Subcutaneous adipose tissue (tissue), 4 donors: ENCODE results near the gene DNMT3A. TPM values are rescaled to one million over a fixed set of nuclear protein-coding genes. Genes with fewer than 3 reads are reported as not detected.

Experiments
- CTCF ChIP-seq: fragments of 450-650 bp; IDR thresholded peaks from one replicate; pipeline ENCODE4 v1.5.1; 2016; ENCODE audit warnings: low read depth, mild to moderate bottlenecking, control low read depth, antibody characterized with exemption, moderate library complexity
- total RNA-seq, 4 donors: library from RNA; depleted of rRNA; stranded (reverse); fragments of >200 nt; gene quantifications; one replicate each; pipeline ENCODE4 v1.1.0, GENCODE V29; 2016

The DNMT3A gene
- total RNA-seq, 4 donors from 2014 or later = 8.3 to 10.7 (median 10.0) TPM

DNA sequence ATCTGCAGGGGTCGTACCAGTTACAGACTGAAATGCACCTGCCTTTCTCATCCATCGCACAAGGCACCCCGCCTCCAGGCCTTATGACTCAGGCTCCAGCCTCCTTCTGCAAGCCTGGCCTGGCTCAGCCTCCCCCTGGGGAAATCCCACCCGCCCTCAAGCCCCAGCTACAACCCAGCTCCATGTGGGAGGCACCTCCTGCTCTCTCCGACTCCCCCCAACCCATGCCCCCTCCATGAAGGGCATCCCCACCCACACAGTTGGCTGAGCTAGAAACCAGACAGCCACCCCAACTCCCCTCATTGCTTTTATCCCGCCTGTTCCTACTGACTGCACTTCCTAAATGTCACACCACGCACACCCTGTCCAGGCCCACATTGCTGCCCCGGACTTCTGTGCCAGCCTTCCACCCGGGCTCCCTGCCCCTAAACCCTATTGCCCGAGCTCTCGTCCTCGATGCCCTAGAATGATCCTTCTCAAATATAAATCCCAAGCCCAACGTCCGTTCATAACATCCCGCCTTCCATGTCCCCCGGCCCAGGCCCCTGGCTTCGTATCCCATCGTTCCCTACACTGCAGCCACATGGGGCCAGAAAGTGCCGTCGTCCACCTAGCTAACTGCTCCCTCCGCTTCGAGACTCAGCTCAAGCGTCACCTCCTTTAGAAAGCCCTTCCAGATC lies 9.9 kb downstream of the DNMT3A start:
- TF ChIP-seq CTCF = no peak

- TF ChIP-seq CTCF = no peak
Observed at GRCh38 chr2:25330937-25331336, 10.8 kb downstream of the DNMT3A start.

DNA sequence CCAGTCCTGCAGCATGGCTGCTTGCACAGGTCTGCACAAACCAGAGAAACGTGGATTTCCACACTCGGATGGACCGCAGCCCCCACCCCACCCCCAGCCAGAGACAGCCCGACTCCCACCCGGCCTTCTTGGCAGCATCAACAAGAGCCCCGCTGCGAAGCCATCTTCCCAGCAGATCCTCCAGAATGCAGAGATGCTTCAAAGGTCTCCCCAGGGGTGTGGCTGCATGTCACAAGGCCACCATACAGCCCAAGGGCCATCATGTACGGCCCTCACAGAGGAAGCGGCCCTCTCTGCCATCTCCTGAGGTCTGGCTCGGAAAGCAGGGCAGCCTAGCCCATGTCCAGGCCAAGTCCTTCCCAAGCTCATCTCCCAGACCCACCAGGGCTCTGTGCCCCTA lies 11.5 kb downstream of the DNMT3A start:
- TF ChIP-seq CTCF = no peak

- TF ChIP-seq CTCF = no peak
Observed at GRCh38 chr2:25328152-25329085, 13.3 kb downstream of the DNMT3A start.

- no peak for TF ChIP-seq CTCF
Observed at GRCh38 chr2:25326326-25327013, 15.3 kb downstream of the DNMT3A start.

GRCh38 chr2:25324905-25325592 lies 16.7 kb downstream of the DNMT3A start:
- no peak for TF ChIP-seq CTCF
